Naive thymus-derived CD8-positive, alpha-beta T cell (primary cell): Measurements from ENCODE around the gene MAML3. TPM values are rescaled to one million over a fixed set of nuclear protein-coding genes. Genes with fewer than 3 reads are reported as not detected.
A peak's percentile ranks its signal among the peaks of the same experiment; 100 is the strongest.

ENCODE experiments used
- ATAC-seq, 2 donors: fragments of 150-1000 bp; cut with Tn5 transposase in 1 of 2; sonication (Bioruptor Pico), chemical (Tn5 transposase) in 1 of 2; 1 replicate in 1 of 2; 2 replicates in 1 of 2; pipeline ENCODE4 v1.10.0; 2021; ENCODE audit warnings: mild to moderate bottlenecking in 2 of 2, moderate library complexity in 2 of 2
- POLR2A ChIA-PET: fragments of 350-600 bp; sonication (Branson Sonifier 250); formaldehyde crosslinking; loops from one replicate; lab custom pipeline; 2021; ENCODE audit warnings: antibody characterized with exemption; lab: Charles Lee
- DNase-seq, 10 donors: peaks; one replicate each; pipeline versions ENCODE4 v3.0.0 to v3.0.0-alpha.2; 2020 to 2022
- H3K27ac Mint-ChIP-seq, 10 donors: one replicate each; pipeline ENCODE4 v1.8.0; 2020 to 2022; ENCODE audit warnings: mild to moderate bottlenecking in 10 of 10, mixed read lengths in 10 of 10, moderate library complexity in 4 of 10, inconsistent platforms in 1 of 10
- H3K27me3 Mint-ChIP-seq, 5 donors: one replicate each; pipeline ENCODE4 v1.8.0; 2021 to 2022; ENCODE audit warnings: mixed read lengths in 5 of 5
- H3K36me3 Mint-ChIP-seq, 3 donors: one replicate each; pipeline ENCODE4 v1.8.0; 2020 to 2022; ENCODE audit warnings: mixed read lengths in 3 of 3, mild to moderate bottlenecking in 2 of 3, inconsistent platforms in 1 of 3
- H3K4me1 Mint-ChIP-seq, 4 donors: one replicate each; pipeline ENCODE4 v1.8.0; 2021 to 2022; ENCODE audit warnings: mixed read lengths in 4 of 4
- H3K4me3 Mint-ChIP-seq, 10 donors: one replicate each; pipeline ENCODE4 v1.8.0; 2020 to 2022; ENCODE audit warnings: mild to moderate bottlenecking in 10 of 10, mixed read lengths in 10 of 10, moderate library complexity in 6 of 10, inconsistent platforms in 1 of 10
- H3K9me3 Mint-ChIP-seq, 9 donors: one replicate each; pipeline ENCODE4 v1.8.0; 2020 to 2022; ENCODE audit warnings: mixed read lengths in 9 of 9, mild to moderate bottlenecking in 3 of 9, inconsistent platforms in 1 of 9, moderate library complexity in 1 of 9
- polyA plus RNA-seq, 3 donors: library from polyadenylated mRNA; unstranded; fragments of 300-500 nt; fragmentation: Illumina TruSeq; gene quantifications; one replicate each; pipeline ENCODE4 v1.2.3, GENCODE V29; 2021
- total RNA-seq, 8 experiments: library from RNA in 2 of 8; stranded (reverse) in 2 of 8; gene quantifications; one replicate each; pipeline ENCODE4 v1.2.3 and lab custom pipeline; 2021 to 2026

MAML3 gene
- total and polyA plus RNA-seq, 5 experiments from 2014 or later, result 0.51 to 5.3 (median 1.6) TPM

GRCh38 chr4:140106289-140106844 lies 47.6 kb downstream of the MAML3 start:
- POLR2A ChIA-PET, result no interaction called here
- no peak for DNase-seq
- no peak for ATAC-seq
- H3K4me1 Mint-ChIP-seq, result peaks cover 17 to 43% (median 34%) of the 10 kb centered on the region in 4 donors
- H3K36me3 Mint-ChIP-seq, result no peaks in the 10 kb centered on the region
- no peak overlapping the region for H3K27ac Mint-ChIP-seq
- H3K4me3 Mint-ChIP-seq, result no peak overlapping the region
- no peaks in the 10 kb centered on the region for H3K9me3 Mint-ChIP-seq
- no peaks in the 10 kb centered on the region for H3K27me3 Mint-ChIP-seq

DNA sequence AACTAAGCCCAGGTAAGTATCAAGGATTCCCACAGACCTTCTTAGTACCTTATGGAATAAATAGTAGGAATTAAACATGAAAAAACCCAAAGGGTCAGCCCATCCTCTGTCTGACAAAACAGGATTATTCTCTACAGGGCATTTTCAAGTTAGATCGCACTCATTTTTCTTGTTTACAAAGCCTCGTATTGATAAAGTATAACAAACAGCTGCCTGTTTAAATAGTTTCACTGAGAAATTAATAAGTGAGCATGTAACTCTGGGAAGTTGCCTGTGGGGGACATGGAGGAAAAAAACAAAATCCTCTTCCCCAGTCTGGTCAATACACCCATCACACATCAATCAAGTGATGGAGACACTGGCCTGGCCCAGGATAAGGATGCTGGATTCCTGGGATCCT lies 48.5 kb downstream of the MAML3 start:
- Mint-ChIP-seq H3K4me3 (no peak overlapping the region), H3K4me1 (peaks cover 19 to 52% (median 39%) of the 10 kb centered on the region in 4 donors), H3K36me3 (no peaks in the 10 kb centered on the region), H3K9me3 (no peaks in the 10 kb centered on the region), H3K27ac (peak overlapping the region in 1 of 10 donors; percentile 1), H3K27me3 (no peaks in the 10 kb centered on the region)
- ATAC-seq (no peak), DNase-seq (no peak)
- POLR2A ChIA-PET, result no interaction called here

GRCh38 chr4:140103676-140104075 lies 50.3 kb downstream of the MAML3 start:
- Mint-ChIP-seq H3K36me3 (no peaks in the 10 kb centered on the region), H3K4me1 (peaks cover 28 to 59% (median 46%) of the 10 kb centered on the region in 4 donors), H3K27me3 (no peaks in the 10 kb centered on the region), H3K9me3 (no peaks in the 10 kb centered on the region), H3K27ac (peak overlapping the region in 3 of 10 donors; percentile 5 to 63 (median 54)), H3K4me3 (peak overlapping the region in 1 of 10 donors; percentile 37)
- peak; percentile 44 to 66 for ATAC-seq
- POLR2A ChIA-PET, result no interaction called here
- DNase-seq, result no peak

- ATAC-seq, result no peak
- POLR2A ChIA-PET, result no interaction called here
These were observed 51.6 kb downstream of the MAML3 start for GRCh38 chr4:140102421-140102820.

GRCh38 chr4:140100771-140101170 lies 53.2 kb downstream of the MAML3 start:
- DNase-seq (no peak), ATAC-seq (no peak)
- Mint-ChIP-seq H3K27me3 (no peaks in the 10 kb centered on the region), H3K9me3 (no peaks in the 10 kb centered on the region), H3K36me3 (no peaks in the 10 kb centered on the region), H3K4me1 (peaks cover 30 to 75% (median 54%) of the 10 kb centered on the region in 4 donors), H3K4me3 (no peak overlapping the region), H3K27ac (no peak overlapping the region)
- POLR2A ChIA-PET, result interaction anchor here (1.2 kb wide), 1 partner anchor 16 kb away, joined by 4 read pairs; no protein-coding TSS in a partner anchor

More at GRCh38 chr4:140102421-140102820, 51.6 kb downstream of the MAML3 start:
- Mint-ChIP-seq H3K9me3 (no peaks in the 10 kb centered on the region), H3K27me3 (no peaks in the 10 kb centered on the region), H3K27ac (no peak overlapping the region), H3K36me3 (no peaks in the 10 kb centered on the region), H3K4me1 (peaks cover 19 to 59% (median 41%) of the 10 kb centered on the region in 4 donors), H3K4me3 (peak overlapping the region in 1 of 10 donors; percentile 12)
- DNase-seq, result no peak

DNA sequence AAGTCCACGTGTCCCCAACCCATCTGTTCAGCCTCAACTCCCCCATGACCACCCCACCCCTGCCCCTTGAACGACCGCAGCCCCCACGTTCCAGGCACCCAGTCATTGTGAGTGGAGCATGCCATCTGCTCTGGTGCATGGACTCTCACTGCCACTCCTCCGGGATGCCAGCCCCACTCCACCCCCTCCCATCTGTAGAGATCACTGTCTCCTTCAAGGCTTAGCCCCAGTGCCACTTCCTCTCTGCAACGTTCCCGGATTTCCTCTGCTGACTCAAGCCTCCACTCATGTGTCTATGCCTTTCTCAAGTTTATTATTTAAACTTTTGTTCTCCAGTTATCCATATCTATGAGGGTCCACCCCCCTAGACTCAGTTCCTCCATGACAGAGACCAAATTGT lies 54.0 kb downstream of the MAML3 start:
- Mint-ChIP-seq H3K9me3 (no peaks in the 10 kb centered on the region), H3K4me3 (peak overlapping the region in 9 of 10 donors; percentile 16 to 71 (median 47)), H3K27ac (peak overlapping the region in 6 of 10 donors; percentile 17 to 92 (median 51)), H3K36me3 (no peaks in the 10 kb centered on the region), H3K4me1 (peaks cover 38 to 83% (median 61%) of the 10 kb centered on the region in 4 donors), H3K27me3 (no peaks in the 10 kb centered on the region)
- DNase-seq (no peak), ATAC-seq (no peak)
- POLR2A ChIA-PET, result no interaction called here

- H3K27me3 Mint-ChIP-seq, result no peaks in the 10 kb centered on the region
- H3K4me1 Mint-ChIP-seq, result peaks cover 50 to 92% (median 72%) of the 10 kb centered on the region in 4 donors
- H3K9me3 Mint-ChIP-seq, result no peaks in the 10 kb centered on the region
- peak overlapping the region in 3 of 10 donors; percentile 33 to 57 (median 37) for H3K4me3 Mint-ChIP-seq
- ATAC-seq (no peak), DNase-seq (no peak)
- no peaks in the 10 kb centered on the region for H3K36me3 Mint-ChIP-seq
- POLR2A ChIA-PET, result interaction anchor here (0.7 to 1.5 kb wide), 2 partner anchors 13 to 52 kb away, joined by 3 to 4 read pairs; no protein-coding TSS in a partner anchor
- peak overlapping the region in 3 of 10 donors; percentile 23 to 61 (median 48) for H3K27ac Mint-ChIP-seq
These were observed 55.4 kb downstream of the MAML3 start for GRCh38 chr4:140098455-140099160.

GRCh38 chr4:140097572-140097971 lies 56.4 kb downstream of the MAML3 start:
- Mint-ChIP-seq H3K27ac (peak overlapping the region in 1 of 10 donors; percentile 23), H3K27me3 (no peaks in the 10 kb centered on the region), H3K9me3 (no peaks in the 10 kb centered on the region), H3K4me3 (no peak overlapping the region), H3K36me3 (no peaks in the 10 kb centered on the region), H3K4me1 (peaks cover 48 to 89% (median 72%) of the 10 kb centered on the region in 4 donors)
- POLR2A ChIA-PET, result interaction anchor here (1.0 kb wide), 1 partner anchor 51 kb away, joined by 4 read pairs; no protein-coding TSS in a partner anchor
- DNase-seq (no peak), ATAC-seq (no peak)

GRCh38 chr4:140096921-140097320 lies 57.1 kb downstream of the MAML3 start:
- DNase-seq (no peak), ATAC-seq (no peak)
- H3K9me3 Mint-ChIP-seq, result no peaks in the 10 kb centered on the region
- H3K36me3 Mint-ChIP-seq, result no peaks in the 10 kb centered on the region
- peaks cover 49 to 93% (median 76%) of the 10 kb centered on the region in 4 donors for H3K4me1 Mint-ChIP-seq
- no peaks in the 10 kb centered on the region for H3K27me3 Mint-ChIP-seq
- H3K27ac Mint-ChIP-seq, result peak overlapping the region in 9 of 10 donors; percentile 4 to 96 (median 91)
- peak overlapping the region in 6 of 10 donors; percentile 72 to 86 (median 78) for H3K4me3 Mint-ChIP-seq
- POLR2A ChIA-PET, result interaction anchor here (1.0 to 1.4 kb wide), 2 partner anchors 52 to 54 kb away, joined by 4 to 10 read pairs; no protein-coding TSS in a partner anchor

- peak overlapping the region; percentile 84 to 98 (median 94) for H3K27ac Mint-ChIP-seq
- ATAC-seq, result peak; percentile 5 to 9
- H3K4me3 Mint-ChIP-seq, result peak overlapping the region; percentile 71 to 88 (median 78)
- DNase-seq, result no peak
- peaks cover 49 to 92% (median 76%) of the 10 kb centered on the region in 4 donors for H3K4me1 Mint-ChIP-seq
- no peaks in the 10 kb centered on the region for H3K9me3 Mint-ChIP-seq
- no peaks in the 10 kb centered on the region for H3K27me3 Mint-ChIP-seq
- POLR2A ChIA-PET, result interaction anchor here (0.5 to 4.0 kb wide), 4 partner anchors 18 to 55 kb away, joined by 3 to 24 read pairs (median 6); no protein-coding TSS in a partner anchor
- H3K36me3 Mint-ChIP-seq, result no peaks in the 10 kb centered on the region
These were observed 57.5 kb downstream of the MAML3 start for GRCh38 chr4:140096483-140096861.

GRCh38 chr4:140095694-140096482 lies 58.1 kb downstream of the MAML3 start:
- H3K9me3 Mint-ChIP-seq, result no peaks in the 10 kb centered on the region
- H3K4me3 Mint-ChIP-seq, result peak overlapping the region; percentile 71 to 88 (median 78)
- no peaks in the 10 kb centered on the region for H3K27me3 Mint-ChIP-seq
- POLR2A ChIA-PET, result interaction anchor here (0.5 to 4.0 kb wide), 9 partner anchors 10 to 58 kb away, joined by 3 to 24 read pairs (median 3); partner anchors contain the start of gene MAML3
- peaks cover 48 to 88% (median 74%) of the 10 kb centered on the region in 4 donors for H3K4me1 Mint-ChIP-seq
- H3K27ac Mint-ChIP-seq, result peak overlapping the region; percentile 84 to 98 (median 94)
- ATAC-seq (peak; percentile 68 to 70), DNase-seq (peak in 9 of 10 donors; percentile 34 to 80 (median 56))
- no peaks in the 10 kb centered on the region for H3K36me3 Mint-ChIP-seq
